GM12878 (cell line): ENCODE results near the gene SPAG16. TPM values are rescaled to one million over a fixed set of nuclear protein-coding genes. Genes with fewer than 3 reads are reported as not detected.

Source experiments
- ATAC-seq: fragments of 200-7000 bp; cut with Tn5 transposase; 3 replicates; pipeline ENCODE4 v1.9.1; 2020; ENCODE audit warnings: mild to moderate bottlenecking, moderate library complexity
- BruUV-seq: library from RNA; stranded (reverse); fragments of 400-500 nt; replicated peaks from 2 replicates; lab custom pipeline; 2021; lab: Mats Ljungman, UMichigan
- CTCF ChIA-PET: fragments of 300-600 bp; sonication (Branson Sonifier 250); formaldehyde crosslinking; extraction: SDS; loops from one replicate; lab custom pipeline; 2021; ENCODE audit warnings: inconsistent platforms; lab: Yijun Ruan, JAX
- POLR2A ChIA-PET: fragments of 350-600 bp; formaldehyde crosslinking; extraction: SDS; loops from one replicate; lab custom pipeline; 2021; ENCODE audit warnings: inconsistent platforms; lab: Charles Lee
- RAD21 ChIA-PET: fragments of 300-600 bp; sonication (Branson Sonifier 250); formaldehyde crosslinking; loops from one replicate; lab custom pipeline; 2023; ENCODE audit warnings: antibody characterized with exemption; ENCODE audit not compliant: unreplicated experiment; lab: Charles Lee
- SMC1A ChIA-PET: fragments of 300-600 bp; sonication (Branson Sonifier 250); formaldehyde crosslinking; loops from one replicate; lab custom pipeline; 2023; ENCODE audit not compliant: unreplicated experiment, uncharacterized antibody; lab: Charles Lee
- DNase-seq: peaks from one replicate; pipeline ENCODE4 v3.0.0-alpha.2; 2011; ENCODE audit warnings: low read depth, low spot score
- FAIRE-seq: peaks from 3 replicates; lab custom pipeline; 2011; peaks lifted over from hg19 to GRCh38; lab: Jason Lieb, UNC
- H2AFZ ChIP-seq: 2 replicates; pipeline ENCODE4 v1.6.0; 2011; ENCODE audit warnings: low read depth, low read length, control low read depth; ENCODE audit not compliant: control insufficient read depth
- H3K27ac ChIP-seq: 2 replicates; pipeline ENCODE4 v1.5.1; 2011; ENCODE audit warnings: control low read depth; ENCODE audit not compliant: control insufficient read depth, insufficient read depth
- H3K27me3 ChIP-seq, 2 experiments: replicated peaks in 1 of 2; 2 replicates each; pipeline versions ENCODE4 v1.6.0 to v1.6.1; 2011; ENCODE audit warnings: low read length in 1 of 2; ENCODE audit not compliant: control insufficient read depth in 2 of 2, insufficient read depth in 2 of 2
- H3K36me3 ChIP-seq, 2 experiments: 2 replicates each; pipeline ENCODE4 v1.5.1; 2011; ENCODE audit warnings: low read length in 1 of 2; ENCODE audit not compliant: control insufficient read depth in 2 of 2, insufficient read depth in 2 of 2
- H3K4me1 ChIP-seq: 2 replicates; pipeline ENCODE4 v1.6.1; 2011; ENCODE audit warnings: mild to moderate bottlenecking, low read length, moderate library complexity, mixed read lengths; ENCODE audit not compliant: control insufficient read depth, insufficient read depth
- H3K4me2 ChIP-seq: 2 replicates; pipeline ENCODE4 v1.6.0; 2011; ENCODE audit warnings: control low read depth; ENCODE audit not compliant: control insufficient read depth, insufficient read depth
- H3K4me3 ChIP-seq: fragments of 200-600 bp; sonication (generic); 2 replicates; pipeline ENCODE4 v1.5.1; 2016
- H3K79me2 ChIP-seq: 2 replicates; pipeline ENCODE4 v1.6.0; 2011; ENCODE audit warnings: low read length; ENCODE audit not compliant: control insufficient read depth, insufficient read depth
- H3K9ac ChIP-seq: 2 replicates; pipeline ENCODE4 v1.8.0; 2011; ENCODE audit warnings: low read length, control low read depth, mixed read lengths; ENCODE audit not compliant: control insufficient read depth, insufficient read depth
- H3K9me3 ChIP-seq: replicated peaks from 3 replicates; pipeline ENCODE4 v1.5.1; 2011; ENCODE audit warnings: mild to moderate bottlenecking, low read length; ENCODE audit not compliant: control insufficient read depth, insufficient read depth
- H4K20me1 ChIP-seq: 2 replicates; pipeline ENCODE4 v1.6.0; 2011; ENCODE audit not compliant: control insufficient read depth, insufficient read depth
- CREB1 ChIP-seq: IDR thresholded peaks from 2 replicates; pipeline ENCODE4 v1.6.1; 2012; ENCODE audit warnings: low read depth, mild to moderate bottlenecking, inconsistent platforms
- ETV6 ChIP-seq, 2 experiments: fragments of 450-650 bp in 1 of 2; IDR thresholded peaks in 1 of 2; conservative IDR thresholded peaks in 1 of 2; 2 replicates each; pipeline ENCODE4 v1.6.1; 2014; ENCODE audit warnings: antibody characterized with exemption in 1 of 2, borderline replicate concordance in 1 of 2, low read depth in 1 of 2, mild to moderate bottlenecking in 1 of 2, moderate library complexity in 1 of 2
- GATAD2B ChIP-seq: fragments of 450-650 bp; conservative IDR thresholded peaks from 2 replicates; pipeline ENCODE4 v1.6.1; 2017; ENCODE audit warnings: low read depth, mild to moderate bottlenecking, moderate library complexity
- MTA3 ChIP-seq: IDR thresholded peaks from 2 replicates; pipeline ENCODE4 v1.6.1; 2012; ENCODE audit warnings: low read length, inconsistent platforms, borderline replicate concordance
- POLR2AphosphoS2 ChIP-seq: IDR thresholded peaks from 2 replicates; pipeline ENCODE4 v1.6.1; 2011; ENCODE audit warnings: low read depth, mild to moderate bottlenecking, low read length, improper control_type of control experiment, moderate library complexity
- POLR2AphosphoS5 ChIP-seq: IDR thresholded peaks from 2 replicates; pipeline ENCODE4 v1.6.1; 2011; ENCODE audit warnings: mild to moderate bottlenecking, low read length, inconsistent platforms
- RAD51 ChIP-seq: fragments of 450-650 bp; IDR thresholded peaks from 2 replicates; pipeline ENCODE4 v1.6.1; 2016; ENCODE audit warnings: moderate library complexity, mild to moderate bottlenecking, inconsistent platforms
- RBBP5 ChIP-seq: fragments of 200-600 bp; sonication (generic); conservative IDR thresholded peaks from 2 replicates; pipeline ENCODE4 v1.6.1; 2016
- SMAD1 ChIP-seq: fragments of 450-650 bp; IDR thresholded peaks from 2 replicates; pipeline ENCODE4 v1.6.1; 2018; ENCODE audit warnings: mild to moderate bottlenecking, low read depth; ENCODE audit not compliant: partially characterized antibody
- WGBS: methylation state at CpG from one replicate; pipeline ENCODE4 v1.1.6; 2016; ENCODE audit warnings: low lambda C conversion rate; ENCODE audit not compliant: insufficient replicate concordance, insufficient coverage; ENCODE audit errors: missing lambda C conversion rate; 5-methylcytosine and 5-hydroxymethylcytosine counted together
- in situ Hi-C: fragments of 300-500 bp; cut with MboI; formaldehyde crosslinking; loops from 9 replicates; pipeline ENCODE4 v1.14.3; 2018; ENCODE audit warnings: mixed read lengths
- intact Hi-C: fragments of 100-400 bp; cut with micrococcal nuclease; formaldehyde crosslinking; loops from one replicate; pipeline ENCODE4 v1.14.2; 2022; ENCODE audit not compliant: unreplicated experiment
- polyA plus RNA-seq, 11 experiments: library from polyadenylated mRNA; depleted of rRNA in 4 of 11; unstranded in 6 of 11; stranded (reverse) in 5 of 11; fragments of >200 nt; fragmentation: Nextera tagmentation in 4 of 11; fragmentation: Illumina TruSeq in 1 of 11; extraction: Ambion mirVana in 4 of 11; extraction: Trizol in 1 of 11; gene quantifications; 1 replicate in 1 of 11; 2 replicates in 10 of 11; pipeline versions ENCODE4 v1.2.1 to v1.2.3, GENCODE V29; 2011 to 2016; ENCODE audit warnings: inconsistent platforms in 2 of 11, missing spikeins in 2 of 11, low read depth in 1 of 11
- total RNA-seq, 4 experiments: library from RNA; depleted of rRNA in 3 of 4; stranded (reverse); fragments of >200 nt in 3 of 4; fragmentation: Illumina TruSeq in 1 of 4; extraction: Trizol in 1 of 4; gene quantifications; 2 replicates each; pipeline versions ENCODE4 v1.2.1 to v1.2.3, GENCODE V29; 2013 to 2021
- TF ChIP-seq, protein P1 (sequence below): fragments of 450-650 bp; IDR thresholded peaks from 2 replicates; pipeline ENCODE4 v1.6.1; 2017; ENCODE audit warnings: mild to moderate bottlenecking
- TF ChIP-seq, protein P2 (sequence below): fragments of 450-650 bp; IDR thresholded peaks from 2 replicates; pipeline ENCODE4 v1.6.1; 2016; ENCODE audit warnings: mild to moderate bottlenecking

The SPAG16 gene
- total and polyA plus RNA-seq, 10 of the 15 experiments (the other 5 are each of a cell fraction or from before 2014, with no cell fraction given), result 6.0 to 25.0 (median 15.2) TPM

- Histone ChIP-seq H3K27ac (no peak overlapping the region), H3K4me3 (no peak overlapping the region), H4K20me1 (no peaks in the 10 kb centered on the region), H3K79me2 (no peaks in the 10 kb centered on the region), H3K9ac (no peak overlapping the region), H3K4me1 (no peaks in the 10 kb centered on the region), H3K4me2 (no peak overlapping the region), H3K36me3 (no peaks in the 10 kb centered on the region), H2AFZ (no peak overlapping the region), H3K27me3 (no peaks in the 10 kb centered on the region), H3K9me3 (no peaks in the 10 kb centered on the region)
- SMC1A ChIA-PET, result no interaction called here
- FAIRE-seq (no peak), ATAC-seq (no peak), DNase-seq (no peak)
- RAD21 ChIA-PET, result no interaction called here
- in situ Hi-C loops, result no loop called here
- intact Hi-C loops, result no loop called here
- CTCF ChIA-PET, result interaction anchor here (0.7 kb wide), 1 partner anchor 13 kb away, joined by 3 read pairs; no protein-coding TSS in a partner anchor
- BruUV-seq, result no TSS peak
- POLR2A ChIA-PET, result no interaction called here
- TF ChIP-seq GATAD2B (no peak), POLR2AphosphoS2 (no peak), POLR2AphosphoS5 (no peak)
- TF ChIP-seq, protein P1, sequence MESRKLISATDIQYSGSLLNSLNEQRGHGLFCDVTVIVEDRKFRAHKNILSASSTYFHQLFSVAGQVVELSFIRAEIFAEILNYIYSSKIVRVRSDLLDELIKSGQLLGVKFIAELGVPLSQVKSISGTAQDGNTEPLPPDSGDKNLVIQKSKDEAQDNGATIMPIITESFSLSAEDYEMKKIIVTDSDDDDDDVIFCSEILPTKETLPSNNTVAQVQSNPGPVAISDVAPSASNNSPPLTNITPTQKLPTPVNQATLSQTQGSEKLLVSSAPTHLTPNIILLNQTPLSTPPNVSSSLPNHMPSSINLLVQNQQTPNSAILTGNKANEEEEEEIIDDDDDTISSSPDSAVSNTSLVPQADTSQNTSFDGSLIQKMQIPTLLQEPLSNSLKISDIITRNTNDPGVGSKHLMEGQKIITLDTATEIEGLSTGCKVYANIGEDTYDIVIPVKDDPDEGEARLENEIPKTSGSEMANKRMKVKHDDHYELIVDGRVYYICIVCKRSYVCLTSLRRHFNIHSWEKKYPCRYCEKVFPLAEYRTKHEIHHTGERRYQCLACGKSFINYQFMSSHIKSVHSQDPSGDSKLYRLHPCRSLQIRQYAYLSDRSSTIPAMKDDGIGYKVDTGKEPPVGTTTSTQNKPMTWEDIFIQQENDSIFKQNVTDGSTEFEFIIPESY, result no peak
Measured at GRCh38 chr2:213834331-213834730, 550.1 kb downstream of the SPAG16 start.

DNA sequence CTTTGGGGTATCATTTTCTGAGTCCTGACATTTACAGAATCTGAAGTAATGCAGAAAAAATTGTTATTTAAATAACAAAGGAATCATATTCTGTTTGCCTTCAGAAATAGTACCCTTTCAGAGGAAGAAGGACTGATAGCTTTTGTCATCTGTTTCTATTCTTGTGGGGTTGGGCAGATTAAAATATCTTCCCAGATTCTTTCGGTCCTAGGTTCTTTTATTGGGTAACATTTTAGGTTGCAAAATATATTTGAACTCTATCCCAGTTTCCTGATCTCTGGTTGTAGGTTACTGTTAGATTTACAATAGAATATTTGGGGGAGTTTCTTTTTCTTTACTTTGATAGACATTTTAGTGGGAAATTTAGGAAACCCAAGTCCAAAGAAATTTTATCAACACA is 550.5 kb downstream of the SPAG16 start:
- WGBS, result 74% methylated on average over 1 of the region's 1 CpG
- RAD21 ChIA-PET, result no interaction called here
- POLR2A ChIA-PET, result no interaction called here
- CTCF ChIA-PET, result no interaction called here
- H3K4me1 ChIP-seq, result no peaks in the 10 kb centered on the region
- H3K27ac ChIP-seq, result no peak overlapping the region
- H3K27me3 ChIP-seq, result no peaks in the 10 kb centered on the region
- no peak overlapping the region for H3K4me3 ChIP-seq
- H3K79me2 ChIP-seq, result no peaks in the 10 kb centered on the region
- in situ Hi-C loops, result no loop called here
- ATAC-seq, result no peak
- no peak for FAIRE-seq
- no peak overlapping the region for H3K9ac ChIP-seq
- no peaks in the 10 kb centered on the region for H4K20me1 ChIP-seq
- no TSS peak for BruUV-seq
- no peaks in the 10 kb centered on the region for H3K36me3 ChIP-seq
- H3K9me3 ChIP-seq, result no peaks in the 10 kb centered on the region
- intact Hi-C loops, result no loop called here
- H2AFZ ChIP-seq, result no peak overlapping the region
- TF ChIP-seq CREB1, result no peak
- TF ChIP-seq RAD51, result no peak
- TF ChIP-seq ETV6 (conservative IDR thresholded peaks at IDR 0.05 in 1 of 2, IDR thresholded peaks at IDR 0.05 in 1 of 2; ENCODE audit: borderline replicate concordance in 1 of 2, low read depth in 1 of 2), result no peak
- TF ChIP-seq MTA3, result no peak
- TF ChIP-seq, protein P2, sequence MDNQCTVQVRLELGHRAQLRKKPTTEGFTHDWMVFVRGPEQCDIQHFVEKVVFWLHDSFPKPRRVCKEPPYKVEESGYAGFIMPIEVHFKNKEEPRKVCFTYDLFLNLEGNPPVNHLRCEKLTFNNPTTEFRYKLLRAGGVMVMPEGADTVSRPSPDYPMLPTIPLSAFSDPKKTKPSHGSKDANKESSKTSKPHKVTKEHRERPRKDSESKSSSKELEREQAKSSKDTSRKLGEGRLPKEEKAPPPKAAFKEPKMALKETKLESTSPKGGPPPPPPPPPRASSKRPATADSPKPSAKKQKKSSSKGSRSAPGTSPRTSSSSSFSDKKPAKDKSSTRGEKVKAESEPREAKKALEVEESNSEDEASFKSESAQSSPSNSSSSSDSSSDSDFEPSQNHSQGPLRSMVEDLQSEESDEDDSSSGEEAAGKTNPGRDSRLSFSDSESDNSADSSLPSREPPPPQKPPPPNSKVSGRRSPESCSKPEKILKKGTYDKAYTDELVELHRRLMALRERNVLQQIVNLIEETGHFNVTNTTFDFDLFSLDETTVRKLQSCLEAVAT, result no peak
- TF ChIP-seq SMAD1, result no peak
- no peak for TF ChIP-seq RBBP5
- SMC1A ChIA-PET, result no interaction called here
- H3K4me2 ChIP-seq, result no peak overlapping the region
- DNase-seq, result no peak
